ENCODE measurements around the gene NCOA1. TPM values are rescaled to one million over a fixed set of nuclear protein-coding genes. Genes with fewer than 3 reads are reported as not detected.

Gene NCOA1
- total and polyA plus RNA-seq, 4 donors: 6.5 to 26.6 (median 16.3) TPM

- no peak for DNase-seq (ENCODE audit: low spot score)
- Histone ChIP-seq H3K9me3 (ENCODE audit: control insufficient read depth in 4 of 4, low read length in 3 of 4) (no peaks in the 10 kb centered on the region), H3K27ac (ENCODE audit: low read depth in 1 of 2, low read length in 2 of 2) (no peak overlapping the region), H3K4me3 (ENCODE audit: low read depth in 1 of 3, low read length in 3 of 3) (no peak overlapping the region), H3K9ac (ENCODE audit: low read depth in 1 of 2, low read length in 2 of 2) (no peak overlapping the region), H3K4me1 (ENCODE audit: control insufficient read depth in 4 of 4, insufficient read depth in 4 of 4, low read length in 3 of 4) (peaks cover 10 to 30% (median 14%) of the 10 kb centered on the region in 4 donors), H3K27me3 (ENCODE audit: control insufficient read depth in 4 of 4, insufficient read depth in 4 of 4, low read length in 3 of 4) (no peaks in the 10 kb centered on the region), H3K36me3 (ENCODE audit: control insufficient read depth in 4 of 4, insufficient read depth in 3 of 4, low read depth in 1 of 4, low read length in 3 of 4) (peaks cover 0 to 5% (median 2%) of the 10 kb centered on the region in 4 donors)
- TF ChIP-seq EGR1 (IDR thresholded peaks at IDR 0.05; ENCODE audit: low read depth in 2 of 2) (no peak), SP1 (IDR thresholded peaks at IDR 0.05) (no peak), HNF4A (conservative IDR thresholded peaks at IDR 0.05) (no peak), TAF1 (conservative IDR thresholded peaks at IDR 0.05) (no peak), FOXA1 (IDR thresholded peaks at IDR 0.05) (no peak), ATF3 (IDR thresholded peaks at IDR 0.05) (no peak), RAD21 (IDR thresholded peaks at IDR 0.05) (no peak), JUND (IDR thresholded peaks at IDR 0.05) (no peak), YY1 (IDR thresholded peaks at IDR 0.05) (no peak), HNF4G (IDR thresholded peaks at IDR 0.05) (no peak), RXRA (IDR thresholded peaks at IDR 0.05) (no peak), FOXA2 (IDR thresholded peaks at IDR 0.05) (no peak), GABPA (IDR thresholded peaks at IDR 0.05 in 1 of 2, conservative IDR thresholded peaks at IDR 0.05 in 1 of 2) (no peak)
- TF ChIP-seq, protein P1, sequence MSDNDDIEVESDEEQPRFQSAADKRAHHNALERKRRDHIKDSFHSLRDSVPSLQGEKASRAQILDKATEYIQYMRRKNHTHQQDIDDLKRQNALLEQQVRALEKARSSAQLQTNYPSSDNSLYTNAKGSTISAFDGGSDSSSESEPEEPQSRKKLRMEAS (IDR thresholded peaks at IDR 0.05): no peak
- TF ChIP-seq, protein P2, sequence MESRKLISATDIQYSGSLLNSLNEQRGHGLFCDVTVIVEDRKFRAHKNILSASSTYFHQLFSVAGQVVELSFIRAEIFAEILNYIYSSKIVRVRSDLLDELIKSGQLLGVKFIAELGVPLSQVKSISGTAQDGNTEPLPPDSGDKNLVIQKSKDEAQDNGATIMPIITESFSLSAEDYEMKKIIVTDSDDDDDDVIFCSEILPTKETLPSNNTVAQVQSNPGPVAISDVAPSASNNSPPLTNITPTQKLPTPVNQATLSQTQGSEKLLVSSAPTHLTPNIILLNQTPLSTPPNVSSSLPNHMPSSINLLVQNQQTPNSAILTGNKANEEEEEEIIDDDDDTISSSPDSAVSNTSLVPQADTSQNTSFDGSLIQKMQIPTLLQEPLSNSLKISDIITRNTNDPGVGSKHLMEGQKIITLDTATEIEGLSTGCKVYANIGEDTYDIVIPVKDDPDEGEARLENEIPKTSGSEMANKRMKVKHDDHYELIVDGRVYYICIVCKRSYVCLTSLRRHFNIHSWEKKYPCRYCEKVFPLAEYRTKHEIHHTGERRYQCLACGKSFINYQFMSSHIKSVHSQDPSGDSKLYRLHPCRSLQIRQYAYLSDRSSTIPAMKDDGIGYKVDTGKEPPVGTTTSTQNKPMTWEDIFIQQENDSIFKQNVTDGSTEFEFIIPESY (IDR thresholded peaks at IDR 0.05): no peak
- TF ChIP-seq, protein P3, sequence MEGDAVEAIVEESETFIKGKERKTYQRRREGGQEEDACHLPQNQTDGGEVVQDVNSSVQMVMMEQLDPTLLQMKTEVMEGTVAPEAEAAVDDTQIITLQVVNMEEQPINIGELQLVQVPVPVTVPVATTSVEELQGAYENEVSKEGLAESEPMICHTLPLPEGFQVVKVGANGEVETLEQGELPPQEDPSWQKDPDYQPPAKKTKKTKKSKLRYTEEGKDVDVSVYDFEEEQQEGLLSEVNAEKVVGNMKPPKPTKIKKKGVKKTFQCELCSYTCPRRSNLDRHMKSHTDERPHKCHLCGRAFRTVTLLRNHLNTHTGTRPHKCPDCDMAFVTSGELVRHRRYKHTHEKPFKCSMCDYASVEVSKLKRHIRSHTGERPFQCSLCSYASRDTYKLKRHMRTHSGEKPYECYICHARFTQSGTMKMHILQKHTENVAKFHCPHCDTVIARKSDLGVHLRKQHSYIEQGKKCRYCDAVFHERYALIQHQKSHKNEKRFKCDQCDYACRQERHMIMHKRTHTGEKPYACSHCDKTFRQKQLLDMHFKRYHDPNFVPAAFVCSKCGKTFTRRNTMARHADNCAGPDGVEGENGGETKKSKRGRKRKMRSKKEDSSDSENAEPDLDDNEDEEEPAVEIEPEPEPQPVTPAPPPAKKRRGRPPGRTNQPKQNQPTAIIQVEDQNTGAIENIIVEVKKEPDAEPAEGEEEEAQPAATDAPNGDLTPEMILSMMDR (IDR thresholded peaks at IDR 0.05; ENCODE audit: low read depth, low read length, missing input control): no peak
- WGBS: 93% methylated on average over 3 of the region's 3 CpGs
Observed at GRCh38 chr2:24722141-24722790, 231.2 kb downstream of the NCOA1 start.

- Histone ChIP-seq H3K27me3 (ENCODE audit: control insufficient read depth in 4 of 4, insufficient read depth in 4 of 4, low read length in 3 of 4) (no peaks in the 10 kb centered on the region), H3K4me3 (ENCODE audit: low read depth in 1 of 3, low read length in 3 of 3) (no peak overlapping the region), H3K9me3 (ENCODE audit: control insufficient read depth in 4 of 4, low read length in 3 of 4) (no peaks in the 10 kb centered on the region), H3K9ac (ENCODE audit: low read depth in 1 of 2, low read length in 2 of 2) (no peak overlapping the region), H3K36me3 (ENCODE audit: control insufficient read depth in 4 of 4, insufficient read depth in 3 of 4, low read depth in 1 of 4, low read length in 3 of 4) (peaks cover 0 to 8% (median 2%) of the 10 kb centered on the region in 4 donors), H3K4me1 (ENCODE audit: control insufficient read depth in 4 of 4, insufficient read depth in 4 of 4, low read length in 3 of 4) (peaks cover 3 to 21% (median 10%) of the 10 kb centered on the region in 4 donors), H3K27ac (ENCODE audit: low read depth in 1 of 2, low read length in 2 of 2) (no peak overlapping the region)
- no peak for DNase-seq (ENCODE audit: low spot score)
- WGBS: 92% methylated on average over 1 of the region's 1 CpG
- TF ChIP-seq, protein P1 (IDR thresholded peaks at IDR 0.05): no peak
- TF ChIP-seq HNF4A (conservative IDR thresholded peaks at IDR 0.05) (no peak), RAD21 (IDR thresholded peaks at IDR 0.05) (no peak), GABPA (IDR thresholded peaks at IDR 0.05 in 1 of 2, conservative IDR thresholded peaks at IDR 0.05 in 1 of 2) (no peak), REST (IDR thresholded peaks at IDR 0.05) (no peak), EGR1 (IDR thresholded peaks at IDR 0.05; ENCODE audit: low read depth in 2 of 2) (no peak), FOXA2 (IDR thresholded peaks at IDR 0.05) (no peak)
Observed at GRCh38 chr2:24723191-24723590, 232.1 kb downstream of the NCOA1 start.

Data from liver (tissue), 9 donors.